ENCODE data around the gene EFCAB14.

GRCh38 chr1:46654012-46654411, 64.9 kb downstream of the EFCAB14 start:
- TF ChIP-seq ATF3 (IDR thresholded peaks at IDR 0.05), result no peak
- no peak for TF ChIP-seq CTCF (IDR thresholded peaks at IDR 0.05 in 2 of 3, conservative IDR thresholded peaks at IDR 0.05 in 1 of 3; ENCODE audit: borderline replicate concordance in 1 of 3, insufficient read depth in 1 of 3, low read depth in 2 of 3, low read length in 2 of 3)
- TF ChIP-seq POLR2A (IDR thresholded peaks at IDR 0.05; ENCODE audit: borderline replicate concordance, extremely low read depth, insufficient read depth, insufficient read length), result no peak
- TF ChIP-seq ZNF274 (IDR thresholded peaks at IDR 0.05; ENCODE audit: low read depth, low read length), result no peak
